ENCODE results near the gene DNAJB13. TPM values are rescaled to one million over a fixed set of nuclear protein-coding genes. Genes with fewer than 3 reads are reported as not detected.

Gene DNAJB13
- total RNA-seq, 8 experiments from 2014 or later = 0.17 to 6.7 (median 0.55) TPM; not detected in 1

- Histone ChIP-seq H3K4me1 (replicated peaks in 1 of 2) (peaks cover 0 to 3% of the 10 kb centered on the region in 2 donors), H3K4me3 (no peak overlapping the region), H3K27ac (no peak overlapping the region)
- in situ Hi-C loops (cut with MboI; ENCODE audit: low pct_unique_long_range_greater_than_20kb in 2 of 9, low sequenced_read_pairs in 9 of 9, unreplicated experiment in 9 of 9) = no loop called here
- peak in 1 of 8 experiments; percentile 3 for ATAC-seq (replicated peaks in 6 of 8)
- WGBS, 10 experiments = 40 to 100% (median 90%) methylated on average over 1 to 15 of the region's 18 CpGs; no CpG with 5 or more reads in 1 of the 10 experiments
Measured at GRCh38 chr11:73958521-73959141, 7.8 kb downstream of the DNAJB13 start.

DNA sequence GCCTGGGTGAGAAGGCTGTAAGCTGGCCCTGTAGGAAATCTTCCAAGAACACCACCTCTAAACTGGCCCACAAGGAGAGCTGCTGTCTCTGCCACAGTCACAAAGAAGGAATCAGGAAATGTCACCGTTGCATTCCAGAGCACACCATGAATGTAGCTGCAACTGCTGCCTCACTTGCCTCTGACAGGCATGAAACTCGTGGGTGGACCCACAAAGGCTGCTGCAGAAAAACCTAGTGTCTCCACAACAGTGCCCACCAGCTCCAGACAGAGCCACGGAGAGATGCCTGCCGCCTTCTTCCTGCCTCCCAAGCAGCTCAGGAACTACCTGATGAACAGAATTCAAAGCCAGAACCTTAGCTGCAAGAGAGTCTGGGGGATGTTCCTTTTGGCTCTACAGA is 10.5 kb downstream of the DNAJB13 start:
- peaks cover 0 to 4% of the 10 kb centered on the region in 2 donors for H3K4me1 ChIP-seq (replicated peaks in 1 of 2)
- 20 to 100% (median 68%) methylated on average over 1 to 3 of the region's 4 CpGs; no CpG with 5 or more reads in 2 of the 10 experiments for WGBS, 10 experiments
- H3K4me3 ChIP-seq = no peak overlapping the region
- H3K27ac ChIP-seq = no peak overlapping the region
- ATAC-seq (replicated peaks in 6 of 8) = no peak
- in situ Hi-C loops (cut with MboI; ENCODE audit: low pct_unique_long_range_greater_than_20kb in 2 of 9, low sequenced_read_pairs in 9 of 9, unreplicated experiment in 9 of 9) = no loop called here

DNA sequence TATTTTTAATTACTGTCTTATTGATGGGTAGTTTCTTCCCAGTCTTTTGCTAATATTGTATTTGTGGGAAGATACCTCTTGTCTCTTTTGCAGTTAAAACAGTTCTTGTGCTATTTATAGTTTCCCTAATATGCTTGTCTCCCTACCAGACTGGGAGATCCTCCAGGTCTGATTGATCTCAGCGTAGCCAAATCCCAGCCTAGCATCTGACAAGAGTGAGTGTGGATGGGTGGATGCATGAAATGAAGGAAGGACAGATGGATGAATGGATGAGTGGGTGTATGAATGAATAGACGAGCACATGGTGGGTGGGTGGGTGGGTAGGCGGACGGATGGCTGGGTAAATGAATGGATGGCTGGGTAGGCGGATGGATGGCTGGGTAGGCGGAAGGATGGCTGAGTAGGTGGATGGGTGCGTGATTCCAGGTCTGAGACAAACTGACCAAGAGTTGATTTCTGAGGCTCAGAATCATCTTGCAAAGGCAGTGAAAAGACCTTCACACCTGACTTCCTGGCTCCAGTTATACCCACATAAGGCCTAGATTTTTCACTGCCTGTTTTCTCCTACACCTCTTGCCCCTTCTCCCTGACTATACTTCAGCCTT is 11.4 kb downstream of the DNAJB13 start:
- ATAC-seq (replicated peaks in 6 of 8) = no peak
- Histone ChIP-seq H3K4me3 (no peak overlapping the region), H3K27ac (no peak overlapping the region), H3K4me1 (replicated peaks in 1 of 2) (peaks cover 0 to 4% of the 10 kb centered on the region in 2 donors)
- WGBS, 10 experiments = 40 to 100% (median 60%) methylated on average over 1 of the region's 7 CpGs; no CpG with 5 or more reads in 7 of the 10 experiments
- in situ Hi-C loops (cut with MboI; ENCODE audit: low pct_unique_long_range_greater_than_20kb in 2 of 9, low sequenced_read_pairs in 9 of 9, unreplicated experiment in 9 of 9) = no loop called here

DNA sequence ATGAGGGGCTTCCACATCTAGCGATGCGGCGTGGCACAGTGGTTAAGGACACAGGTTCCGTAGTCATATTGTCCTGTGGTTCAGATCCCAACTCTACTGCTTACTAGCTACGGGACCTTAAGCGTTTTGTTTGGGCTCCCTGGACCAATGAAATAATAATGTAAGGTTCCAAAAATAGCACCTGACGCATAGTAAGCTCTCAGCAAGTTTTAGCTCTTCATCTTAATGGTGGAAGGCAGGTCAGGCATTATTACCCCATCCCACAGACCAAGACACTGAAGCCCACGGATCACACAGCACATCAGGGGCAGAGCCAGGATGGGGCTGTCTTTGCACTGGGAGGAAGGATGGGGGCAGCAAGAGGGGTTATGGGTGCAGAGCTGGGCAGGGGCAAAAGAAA is 13.0 kb downstream of the DNAJB13 start:
- peaks cover 0 to 4% of the 10 kb centered on the region in 2 donors for H3K4me1 ChIP-seq (replicated peaks in 1 of 2)
- ATAC-seq (replicated peaks in 6 of 8) = peak in 4 of 8 experiments; percentile 2 to 17 (median 6)
- WGBS, 10 experiments = 48 to 100% (median 79%) methylated on average over 1 to 8 of the region's 8 CpGs; no CpG with 5 or more reads in 4 of the 10 experiments
- no peak overlapping the region for H3K27ac ChIP-seq
- in situ Hi-C loops (cut with MboI; ENCODE audit: low pct_unique_long_range_greater_than_20kb in 2 of 9, low sequenced_read_pairs in 9 of 9, unreplicated experiment in 9 of 9) = no loop called here
- H3K4me3 ChIP-seq = no peak overlapping the region

GRCh38 chr11:73965076-73965763 is 14.4 kb downstream of the DNAJB13 start:
- ATAC-seq (replicated peaks in 6 of 8) = peak in 3 of 8 experiments; percentile 13 to 52 (median 42)
- no peak overlapping the region for H3K27ac ChIP-seq
- in situ Hi-C loops (cut with MboI; ENCODE audit: low pct_unique_long_range_greater_than_20kb in 2 of 9, low sequenced_read_pairs in 9 of 9, unreplicated experiment in 9 of 9) = no loop called here
- H3K4me1 ChIP-seq (replicated peaks in 1 of 2) = peaks cover 0 to 4% of the 10 kb centered on the region in 2 donors
- WGBS, 10 experiments = 3 to 100% (median 65%) methylated on average over 1 to 6 of the region's 10 CpGs; no CpG with 5 or more reads in 5 of the 10 experiments
- no peak overlapping the region for H3K4me3 ChIP-seq

- Histone ChIP-seq H3K4me3 (no peak overlapping the region), H3K27ac (no peak overlapping the region), H3K4me1 (replicated peaks in 1 of 2) (peaks cover 0 to 4% of the 10 kb centered on the region in 2 donors)
- WGBS, 10 experiments = 20 to 83% (median 45%) methylated on average over 1 to 2 of the region's 2 CpGs; no CpG with 5 or more reads in 5 of the 10 experiments
- in situ Hi-C loops (cut with MboI; ENCODE audit: low pct_unique_long_range_greater_than_20kb in 2 of 9, low sequenced_read_pairs in 9 of 9, unreplicated experiment in 9 of 9) = no loop called here
- no peak for ATAC-seq (replicated peaks in 6 of 8)
Measured at GRCh38 chr11:73965764-73966121, 14.9 kb downstream of the DNAJB13 start.

GRCh38 chr11:73968356-73968966 is 17.6 kb downstream of the DNAJB13 start:
- in situ Hi-C loops (cut with MboI; ENCODE audit: low pct_unique_long_range_greater_than_20kb in 2 of 9, low sequenced_read_pairs in 9 of 9, unreplicated experiment in 9 of 9) = no loop called here
- Histone ChIP-seq H3K4me3 (no peak overlapping the region), H3K27ac (no peak overlapping the region), H3K4me1 (replicated peaks in 1 of 2) (peaks cover 0 to 4% of the 10 kb centered on the region in 2 donors)
- 80 to 100% (median 85%) methylated on average over 1 to 13 of the region's 15 CpGs; no CpG with 5 or more reads in 4 of the 10 experiments for WGBS, 10 experiments
- ATAC-seq (replicated peaks in 6 of 8) = no peak

GRCh38 chr11:73969091-73969490 is 18.3 kb downstream of the DNAJB13 start:
- in situ Hi-C loops (cut with MboI; ENCODE audit: low pct_unique_long_range_greater_than_20kb in 2 of 9, low sequenced_read_pairs in 9 of 9, unreplicated experiment in 9 of 9) = no loop called here
- WGBS, 10 experiments = 41 to 89% (median 80%) methylated on average over 1 to 2 of the region's 2 CpGs; no CpG with 5 or more reads in 7 of the 10 experiments
- Histone ChIP-seq H3K4me1 (replicated peaks in 1 of 2) (peaks cover 0 to 4% of the 10 kb centered on the region in 2 donors), H3K27ac (no peak overlapping the region), H3K4me3 (no peak overlapping the region)
- ATAC-seq (replicated peaks in 6 of 8) = no peak

DNA sequence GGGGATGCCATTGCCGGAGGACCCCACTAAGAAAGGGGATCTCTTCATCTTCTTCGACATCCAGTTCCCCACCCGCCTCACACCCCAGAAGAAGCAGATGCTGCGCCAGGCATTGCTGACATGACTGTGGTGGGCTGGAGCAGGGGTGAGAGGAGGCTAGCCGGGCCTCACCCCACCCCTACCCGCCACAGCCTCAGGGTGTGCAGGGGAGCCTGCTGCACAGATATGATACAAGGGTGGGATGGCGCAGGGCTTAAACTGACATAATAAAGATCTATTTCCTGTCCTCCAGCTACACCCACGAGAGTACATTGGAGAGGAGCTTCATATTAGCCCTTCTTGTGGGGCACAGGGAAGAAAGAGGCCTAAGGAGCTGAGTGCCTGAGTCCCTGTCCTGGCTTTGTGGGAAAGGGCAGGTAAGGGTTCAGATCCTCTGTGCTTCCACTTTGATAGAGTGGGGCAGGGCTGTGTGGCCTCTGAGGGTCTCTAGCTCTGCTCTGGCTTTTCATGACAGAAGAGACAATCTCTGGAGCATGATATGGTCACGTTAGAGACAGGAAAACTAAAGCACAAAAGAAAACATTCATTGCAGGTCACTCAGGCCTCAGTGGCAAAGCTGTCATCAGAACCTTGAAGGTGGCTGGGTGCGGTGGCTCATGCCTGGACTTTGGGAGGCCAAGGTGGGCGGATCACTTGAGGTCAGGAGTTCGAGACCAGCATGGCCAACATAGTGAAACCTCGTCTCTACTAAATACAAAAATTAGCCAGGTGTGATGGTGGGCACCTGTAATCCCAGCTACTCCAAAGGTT is 19.4 kb downstream of the DNAJB13 start:
- peak in 2 of 8 experiments; percentile 31 to 72 for ATAC-seq (replicated peaks in 6 of 8)

GRCh38 chr11:73971175-73971719 is 20.4 kb downstream of the DNAJB13 start:
- Histone ChIP-seq H3K27ac (no peak overlapping the region), H3K4me1 (replicated peaks in 1 of 2) (no peaks in the 10 kb centered on the region), H3K4me3 (no peak overlapping the region)
- 67 to 100% (median 95%) methylated on average over 1 to 3 of the region's 6 CpGs; no CpG with 5 or more reads in 5 of the 10 experiments for WGBS, 10 experiments
- ATAC-seq (replicated peaks in 6 of 8) = no peak
- in situ Hi-C loops (cut with MboI; ENCODE audit: low pct_unique_long_range_greater_than_20kb in 2 of 9, low sequenced_read_pairs in 9 of 9, unreplicated experiment in 9 of 9) = no loop called here

More for the DNA sequence above, 19.4 kb downstream of the DNAJB13 start:
- Histone ChIP-seq H3K27ac (no peak overlapping the region), H3K4me1 (replicated peaks in 1 of 2) (no peaks in the 10 kb centered on the region), H3K4me3 (no peak overlapping the region)
- in situ Hi-C loops (cut with MboI; ENCODE audit: low pct_unique_long_range_greater_than_20kb in 2 of 9, low sequenced_read_pairs in 9 of 9, unreplicated experiment in 9 of 9) = no loop called here
- WGBS, 10 experiments = 46 to 100% (median 94%) methylated on average over 1 to 6 of the region's 13 CpGs; no CpG with 5 or more reads in 2 of the 10 experiments

- Histone ChIP-seq H3K27ac (no peak overlapping the region), H3K4me3 (no peak overlapping the region), H3K4me1 (replicated peaks in 1 of 2) (no peaks in the 10 kb centered on the region)
- 40 to 100% methylated on average over 1 of the region's 1 CpG; no CpG with 5 or more reads in 8 of the 10 experiments for WGBS, 10 experiments
- no peak for ATAC-seq (replicated peaks in 6 of 8)
- in situ Hi-C loops (cut with MboI; ENCODE audit: low pct_unique_long_range_greater_than_20kb in 2 of 9, low sequenced_read_pairs in 9 of 9, unreplicated experiment in 9 of 9) = no loop called here
Measured at GRCh38 chr11:73972187-73972586, 21.4 kb downstream of the DNAJB13 start.

Data from motor neuron (in vitro differentiated cells).